Measurements from ENCODE around the gene STARD3NL.

Gene STARD3NL

DNA sequence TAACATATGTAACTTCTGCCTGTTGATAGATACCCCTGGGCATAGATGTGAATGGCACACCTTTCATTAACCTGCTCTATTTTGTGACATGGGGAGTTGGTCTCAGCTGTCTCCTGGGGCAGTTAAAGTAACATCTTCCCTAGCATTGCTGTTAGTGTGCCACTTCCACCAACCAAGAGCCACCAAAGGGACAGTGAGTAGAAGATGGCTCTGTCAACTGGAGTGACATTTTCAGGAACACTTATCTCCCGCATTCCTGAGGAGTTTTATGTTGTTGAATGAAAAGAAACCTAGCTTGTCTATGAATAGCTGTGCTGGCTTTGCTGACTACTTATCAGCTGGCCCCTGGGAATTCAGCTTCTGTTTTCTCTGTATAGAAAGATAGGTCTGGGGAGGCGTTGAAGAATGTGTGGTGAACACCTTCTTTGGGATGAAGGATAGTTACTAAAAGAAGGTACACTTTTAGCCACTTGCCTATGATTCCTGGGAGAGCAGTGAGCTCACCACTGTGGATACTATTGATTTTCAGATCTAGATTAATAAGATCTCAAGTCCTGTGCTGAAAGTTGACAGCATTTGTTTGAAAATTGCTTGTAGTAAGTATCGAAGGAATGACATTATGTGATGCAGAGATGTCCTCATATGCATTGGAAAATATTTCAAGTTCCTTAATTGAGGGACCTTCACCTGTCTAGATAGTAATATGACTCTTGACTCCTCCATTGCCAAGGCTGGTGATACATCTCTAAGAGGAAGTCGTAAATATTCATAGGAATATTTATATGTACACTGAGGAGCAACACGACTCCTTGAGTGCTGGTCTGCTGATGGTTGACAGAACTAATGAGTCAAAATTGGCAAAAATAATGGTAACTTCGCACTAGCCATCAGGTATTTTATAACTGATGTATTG lies 7.6 kb downstream of the STARD3NL start:
- FAIRE-seq, result no peak

DNA sequence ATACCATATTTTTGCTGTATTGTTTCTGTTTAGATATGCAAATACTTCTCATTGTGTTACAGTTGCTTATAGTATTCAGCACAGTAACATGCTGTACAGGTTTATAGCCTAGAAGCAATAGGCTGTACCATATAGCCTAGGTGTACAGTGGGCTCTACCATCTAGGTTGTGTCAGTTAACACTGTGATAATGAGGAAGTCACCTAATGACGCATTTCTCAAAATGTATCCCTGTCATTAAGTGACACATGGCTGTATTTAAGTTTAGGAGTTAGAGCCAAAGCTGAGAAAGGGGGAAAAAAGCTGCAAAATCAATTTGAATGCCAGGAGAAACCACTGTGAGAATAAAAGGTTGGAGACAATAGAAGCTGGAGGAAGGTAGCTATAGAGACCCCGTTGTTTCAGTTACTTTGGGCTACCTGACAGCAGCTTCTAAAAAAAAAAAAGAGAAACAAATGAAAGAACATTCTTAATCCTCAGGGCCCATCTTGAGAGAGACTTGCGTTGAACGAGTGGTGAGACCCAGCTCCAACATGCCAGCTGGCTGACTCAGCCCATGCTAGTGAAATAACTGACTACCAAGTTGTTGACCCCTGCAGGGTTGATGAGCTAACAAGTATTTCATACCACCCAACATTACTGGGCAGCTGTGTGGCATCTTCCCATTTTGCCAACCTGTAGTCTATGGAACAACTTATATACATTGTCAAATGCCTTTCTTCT lies 8.7 kb downstream of the STARD3NL start:
- FAIRE-seq, result no peak

DNA sequence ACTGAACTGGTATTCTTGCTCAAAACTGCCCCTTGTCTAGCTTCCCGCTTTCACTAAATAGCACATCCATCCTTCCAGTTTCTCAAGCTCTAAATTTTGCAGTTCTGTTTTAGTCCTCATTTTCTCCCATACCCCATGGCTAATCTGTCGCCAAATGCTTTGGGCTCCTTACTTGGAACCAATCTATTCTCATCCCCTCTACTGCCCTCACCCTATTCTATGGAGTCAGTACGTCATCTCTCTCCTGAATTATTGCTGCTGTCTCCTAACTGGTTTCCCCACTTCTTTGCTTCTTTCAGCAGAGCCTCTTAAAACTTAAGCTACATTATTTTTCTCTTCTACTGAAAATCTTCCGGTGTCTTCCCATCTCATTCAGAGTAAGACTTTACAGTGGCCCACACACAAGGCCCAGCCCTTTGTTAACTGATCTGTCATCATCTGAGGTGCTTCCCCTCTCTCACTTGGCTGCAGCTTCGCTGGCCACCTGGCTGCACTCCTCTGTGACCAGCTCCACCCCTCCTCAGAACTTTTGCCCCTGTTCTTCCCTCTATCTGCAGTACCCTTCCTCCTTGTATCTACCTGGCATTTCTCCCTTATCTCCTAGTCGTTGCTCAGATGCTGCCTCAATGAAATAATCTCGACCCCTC lies 9.9 kb downstream of the STARD3NL start:
- FAIRE-seq, result no peak

DNA sequence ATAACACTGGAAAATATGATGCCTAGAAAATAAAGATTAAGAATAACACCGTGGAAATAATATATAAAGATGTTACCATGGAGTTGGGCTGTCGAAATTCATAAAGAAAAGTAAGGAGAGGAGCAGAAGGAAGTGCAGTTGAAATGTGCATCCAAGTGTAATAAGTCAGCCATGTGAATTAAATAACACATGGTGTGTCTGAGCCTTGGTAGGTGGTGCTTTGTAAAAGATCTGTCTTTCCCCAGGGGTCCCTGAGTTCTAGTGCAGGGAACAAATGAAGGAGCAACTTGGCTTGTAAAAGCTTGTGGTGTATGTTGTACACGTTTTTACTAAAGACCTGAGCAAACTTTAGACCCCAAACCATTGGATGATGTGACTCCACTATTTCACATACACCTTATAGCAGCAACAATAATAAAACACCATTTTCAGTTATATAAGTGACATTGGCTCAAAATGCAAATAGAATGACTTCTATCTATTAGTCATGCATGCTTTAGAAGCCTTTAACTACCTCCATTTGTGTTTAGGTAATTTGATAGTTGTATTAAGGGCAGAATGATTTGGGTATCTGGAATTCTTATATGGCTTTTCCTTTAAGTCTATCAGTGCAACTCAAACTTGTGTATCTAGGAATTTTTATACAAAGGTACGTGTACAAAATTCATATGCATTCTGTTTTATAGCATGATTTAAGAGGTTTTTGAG lies 11.3 kb downstream of the STARD3NL start:
- FAIRE-seq, result no peak

DNA sequence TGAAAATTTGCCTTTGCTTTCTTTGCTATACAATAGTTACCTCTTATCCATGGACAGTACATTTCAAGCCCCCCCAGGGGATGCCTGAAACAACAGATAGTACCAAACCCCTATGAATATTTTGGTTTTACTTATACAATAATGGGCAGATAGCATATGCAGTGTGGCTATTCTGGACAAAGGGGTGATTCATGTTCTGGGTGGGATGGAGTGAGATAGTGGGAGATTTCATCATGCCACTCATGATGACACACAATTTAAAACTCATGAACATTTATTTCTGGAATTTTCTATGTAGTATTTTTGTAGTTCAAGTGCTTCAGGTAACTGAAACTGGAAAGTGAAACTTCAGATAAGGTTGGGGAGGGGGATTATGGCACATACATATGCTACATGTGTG lies 12.0 kb downstream of the STARD3NL start:
- FAIRE-seq, result no peak

DNA sequence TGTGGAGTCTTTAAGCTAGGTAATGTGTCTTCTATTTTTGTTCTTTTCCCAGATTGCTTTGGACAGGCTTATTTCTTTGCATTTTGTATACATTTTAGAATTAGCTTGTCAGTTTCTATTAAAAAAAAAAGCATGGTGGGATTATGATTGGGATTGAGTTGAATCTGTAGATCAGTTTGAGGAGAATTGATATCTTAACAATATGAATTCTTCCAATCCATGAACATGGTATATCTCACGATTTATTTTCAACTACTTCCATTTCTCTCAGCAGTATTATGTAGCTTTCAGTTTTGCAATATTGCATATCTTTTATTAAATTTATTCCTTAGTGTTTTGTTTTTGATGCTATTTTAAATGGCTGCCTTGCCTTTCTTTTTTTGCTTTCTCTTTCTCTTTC lies 13.7 kb downstream of the STARD3NL start:
- FAIRE-seq, result no peak

DNA sequence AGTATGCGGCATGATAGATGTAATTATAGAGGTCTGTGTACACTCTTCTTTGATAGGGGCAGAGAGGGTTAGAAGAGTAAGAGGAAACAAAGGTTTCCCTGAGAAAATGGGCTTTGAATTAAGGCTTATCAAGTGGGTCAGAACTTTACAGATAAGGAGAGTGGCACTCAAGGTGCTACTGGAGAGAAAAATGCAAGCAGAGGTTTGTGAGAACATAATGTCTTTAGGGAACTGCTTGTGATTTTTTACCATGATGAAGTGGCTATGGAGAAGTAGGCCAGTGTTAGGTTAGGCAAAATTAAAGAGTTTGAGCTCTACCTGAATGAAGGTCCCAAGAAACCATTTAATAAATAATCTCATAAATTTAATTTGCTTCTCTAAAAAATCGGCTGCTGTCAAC lies 14.3 kb downstream of the STARD3NL start:
- FAIRE-seq, result no peak

DNA sequence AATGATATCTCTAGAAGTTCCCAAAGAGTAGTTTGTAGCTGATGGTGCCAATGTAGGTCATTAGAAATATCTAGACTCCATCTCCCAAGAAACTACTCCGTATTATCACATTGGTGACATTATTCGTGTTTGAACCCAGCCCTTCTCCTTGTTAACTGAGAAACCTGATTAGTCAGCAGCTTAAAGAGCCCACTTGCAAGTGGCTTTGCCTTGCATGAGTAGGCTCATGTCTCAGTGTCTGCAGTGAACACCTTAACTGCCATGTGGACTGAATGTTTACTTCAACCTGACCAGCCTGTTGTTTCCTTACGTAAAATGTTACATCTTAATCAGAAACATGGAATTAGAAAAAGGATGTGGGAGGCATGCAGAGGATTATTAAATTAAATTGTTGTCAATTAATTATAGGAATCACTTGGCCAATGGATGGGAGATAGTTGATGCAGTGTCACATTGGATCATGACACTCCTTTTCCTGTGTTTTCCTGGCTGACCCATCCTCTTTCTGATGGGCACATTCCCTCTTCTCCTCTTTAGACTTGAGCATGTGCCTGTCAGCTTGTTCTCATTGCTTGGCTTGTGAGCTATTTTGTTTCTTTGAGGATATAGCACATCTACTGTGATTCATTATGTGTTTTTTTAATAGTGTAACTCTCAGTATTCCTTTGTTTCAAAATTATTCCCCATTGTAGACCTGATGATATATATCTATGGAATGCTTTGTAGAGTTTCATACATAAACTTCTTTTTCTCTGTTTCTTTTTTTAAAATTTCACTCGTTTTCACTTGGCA lies 18.0 kb downstream of the STARD3NL start:
- no peak for FAIRE-seq

DNA sequence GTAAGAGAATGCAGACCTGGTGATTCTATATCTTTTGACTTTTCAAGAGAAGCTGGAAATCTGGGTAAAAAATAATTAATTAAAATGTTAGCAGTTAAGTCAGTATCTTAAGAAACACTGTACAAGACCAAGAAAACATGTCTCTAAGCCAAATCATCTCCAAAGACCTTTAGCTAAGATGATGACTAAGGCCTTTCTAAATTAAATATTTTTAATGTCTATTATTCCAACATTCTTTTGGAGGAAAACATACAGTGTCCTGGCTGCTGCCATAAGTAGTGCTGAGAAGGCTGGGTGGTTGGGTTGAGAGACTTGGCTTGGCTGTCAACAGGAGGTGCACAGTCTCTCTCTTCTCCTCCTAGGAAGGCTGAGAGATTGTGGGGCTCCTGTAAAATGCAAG lies 20.3 kb downstream of the STARD3NL start:
- no peak for FAIRE-seq

DNA sequence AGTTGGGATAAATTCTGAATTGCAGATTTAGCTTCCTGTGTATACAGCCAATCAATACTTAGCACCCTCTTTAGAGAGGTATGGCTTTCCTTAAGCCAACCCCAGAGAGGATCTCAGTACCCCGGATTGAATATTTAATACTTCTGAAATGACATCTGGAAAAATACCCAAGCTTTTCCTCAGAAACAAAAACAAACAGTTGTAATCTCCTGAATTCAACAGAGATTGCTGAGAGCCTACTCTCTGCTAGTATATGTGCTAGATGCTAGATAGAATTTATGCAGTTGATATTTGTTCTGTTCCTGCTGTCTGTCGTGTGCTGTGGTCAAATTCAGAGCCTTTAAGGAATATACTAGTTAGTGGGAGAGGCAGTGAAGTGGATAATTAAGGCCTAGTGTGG lies 21.1 kb downstream of the STARD3NL start:
- no peak for FAIRE-seq

DNA sequence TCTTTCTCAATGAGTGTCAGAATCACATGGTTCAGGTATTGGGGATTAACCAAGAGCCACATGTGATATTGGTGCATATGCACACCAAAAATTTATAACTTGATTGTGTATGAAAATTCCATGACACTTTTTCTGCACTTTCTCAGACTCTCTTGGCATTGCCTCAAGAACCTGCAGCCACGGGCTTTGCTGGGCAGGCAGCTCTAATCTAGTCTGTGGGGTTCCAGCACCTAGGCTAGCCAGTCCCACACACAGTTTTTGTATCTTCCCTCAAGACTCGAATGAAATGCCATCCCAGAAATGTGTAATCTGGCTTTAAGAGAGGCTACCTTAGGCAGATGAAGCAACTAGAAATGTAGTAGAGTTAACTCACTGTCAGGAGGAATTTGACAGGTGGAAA lies 21.7 kb downstream of the STARD3NL start:
- no peak for FAIRE-seq

DNA sequence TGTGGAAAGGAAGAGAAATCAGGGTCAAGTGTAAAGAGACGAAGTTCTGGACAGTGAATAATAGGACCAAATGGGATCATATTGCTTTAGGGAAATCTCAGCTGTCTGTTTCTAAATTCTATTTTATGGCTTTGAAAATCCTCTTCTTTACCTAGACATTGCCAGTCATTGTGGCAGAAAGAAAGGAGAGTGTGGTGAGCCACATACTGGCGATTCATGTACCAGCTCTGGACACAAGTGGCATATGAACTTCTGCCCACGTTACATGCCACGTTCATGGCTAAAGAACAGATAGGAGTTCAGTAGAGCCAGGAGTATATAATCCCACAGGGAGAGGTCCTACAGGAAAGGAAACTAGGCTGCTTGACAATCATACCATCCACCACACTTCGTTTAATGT lies 28.0 kb downstream of the STARD3NL start:
- FAIRE-seq, result no peak

DNA sequence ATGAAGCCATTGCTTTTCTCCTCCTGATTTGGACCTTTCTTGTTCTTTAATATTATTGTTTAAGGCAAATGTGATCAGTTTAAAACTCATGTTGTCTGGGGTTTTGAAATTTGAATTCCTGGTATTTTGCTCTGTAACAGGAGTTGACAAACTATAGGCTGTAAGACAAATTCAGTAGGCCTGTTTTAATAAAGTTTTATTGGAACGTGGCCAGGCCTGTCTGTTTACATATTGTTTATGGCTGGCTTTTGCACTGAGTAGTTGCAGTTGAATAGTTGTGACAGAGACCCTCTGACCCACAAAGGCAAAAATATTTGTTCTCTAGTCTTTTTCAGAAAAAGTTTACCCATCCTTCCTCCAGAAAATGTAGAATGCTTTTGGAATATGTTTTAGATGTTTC lies 29.8 kb downstream of the STARD3NL start:
- FAIRE-seq, result no peak

DNA sequence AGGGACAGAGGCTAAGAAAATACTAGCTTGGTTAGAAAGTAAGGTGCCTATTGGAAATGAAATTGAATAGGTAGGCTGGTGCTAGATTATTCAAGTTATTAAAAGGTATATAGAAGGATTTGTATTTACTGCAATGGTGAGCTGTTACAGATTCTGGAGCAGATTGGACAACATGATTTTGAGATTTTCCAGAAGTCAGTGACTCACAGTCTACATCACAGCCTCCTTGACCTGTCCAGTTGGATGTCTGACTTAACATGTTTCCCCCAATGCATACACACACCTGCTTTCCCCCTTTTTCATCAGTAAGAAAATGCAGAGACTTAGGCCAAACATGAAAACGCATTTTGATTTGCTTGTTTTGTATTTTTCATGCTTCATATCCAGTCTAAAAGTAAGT lies 33.4 kb downstream of the STARD3NL start:
- FAIRE-seq, result no peak

DNA sequence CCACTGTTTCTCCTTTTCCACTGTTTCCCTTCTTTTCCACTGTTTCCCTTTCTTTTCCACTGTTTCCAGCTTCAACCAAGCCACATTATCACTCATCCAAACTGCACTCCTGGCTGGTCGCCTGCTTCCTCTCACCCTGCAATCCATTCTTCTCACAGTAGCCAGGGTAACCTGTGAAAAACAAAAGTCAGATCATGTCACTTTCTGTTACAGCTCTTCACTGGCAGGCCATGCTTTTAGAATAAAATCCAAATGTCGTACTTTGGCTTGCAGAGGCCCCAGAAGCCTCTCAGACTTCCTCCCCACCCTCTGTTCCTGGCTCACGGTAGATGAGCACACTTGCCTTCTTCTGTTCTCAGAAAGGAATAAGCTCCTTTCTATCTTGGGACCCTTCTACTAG lies 33.9 kb downstream of the STARD3NL start:
- FAIRE-seq, result no peak

DNA sequence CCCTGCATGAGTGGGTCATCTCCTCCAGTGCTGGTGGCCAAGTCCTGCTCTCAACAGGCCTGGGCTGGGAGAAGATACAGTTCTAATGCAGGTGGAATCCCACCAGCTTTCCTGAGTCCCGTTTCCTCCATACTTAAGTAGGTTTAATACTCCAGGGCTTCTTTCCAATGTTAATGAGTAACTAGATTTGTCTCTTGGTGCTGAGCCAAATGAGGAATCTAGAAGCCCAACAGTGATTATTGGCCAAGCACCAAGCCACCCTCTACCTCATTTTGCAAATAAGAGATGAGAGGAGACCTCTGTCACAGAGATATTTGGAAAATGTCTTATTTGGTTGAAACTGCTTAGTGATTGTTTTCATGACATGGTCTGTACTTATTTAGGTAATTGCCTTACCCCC lies 37.1 kb downstream of the STARD3NL start:
- FAIRE-seq, result no peak

DNA sequence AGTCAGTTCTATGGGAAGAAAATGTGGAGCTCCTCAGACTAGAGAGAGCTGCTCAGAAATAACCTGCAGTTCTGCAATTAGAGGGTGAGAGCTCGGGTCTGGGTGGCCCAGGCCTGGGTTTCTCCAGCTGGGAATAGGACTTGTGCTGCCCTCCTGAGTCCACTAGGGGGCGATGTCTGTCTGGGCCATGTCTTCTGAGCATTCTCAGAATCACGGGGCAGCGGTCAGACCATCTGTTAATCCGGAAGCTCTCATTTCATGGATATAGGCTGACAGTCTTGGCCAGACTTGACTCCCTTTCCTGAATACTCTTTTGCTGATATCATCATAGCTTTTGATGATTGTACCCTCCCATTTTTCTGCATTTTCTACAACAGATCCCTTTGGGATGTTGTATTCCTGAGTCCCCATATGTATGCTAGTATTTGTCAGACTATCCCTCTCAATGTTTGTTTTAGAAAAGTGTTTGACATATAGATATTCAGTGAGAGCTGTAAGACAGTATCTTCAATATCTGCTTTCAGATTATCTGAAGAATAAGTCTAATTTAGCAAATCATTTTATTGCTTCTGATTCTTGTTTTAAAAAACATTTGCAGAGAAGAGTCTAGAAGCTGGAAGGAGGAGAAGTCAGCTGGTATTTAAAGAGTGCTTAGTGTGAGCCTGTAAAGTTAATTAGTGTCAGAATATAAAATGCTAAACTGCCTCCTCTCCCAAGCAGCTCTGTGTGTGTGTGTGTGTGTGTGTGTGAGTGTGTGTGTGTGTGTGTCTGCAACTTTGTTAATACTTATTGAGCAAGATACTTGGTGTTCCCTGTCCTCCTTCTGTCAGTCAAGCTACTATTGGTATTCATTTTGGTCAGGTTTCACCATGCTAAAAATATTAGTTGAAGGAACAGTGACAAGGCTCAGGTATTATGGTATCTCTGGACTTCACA lies 38.0 kb downstream of the STARD3NL start:
- FAIRE-seq, result no peak

DNA sequence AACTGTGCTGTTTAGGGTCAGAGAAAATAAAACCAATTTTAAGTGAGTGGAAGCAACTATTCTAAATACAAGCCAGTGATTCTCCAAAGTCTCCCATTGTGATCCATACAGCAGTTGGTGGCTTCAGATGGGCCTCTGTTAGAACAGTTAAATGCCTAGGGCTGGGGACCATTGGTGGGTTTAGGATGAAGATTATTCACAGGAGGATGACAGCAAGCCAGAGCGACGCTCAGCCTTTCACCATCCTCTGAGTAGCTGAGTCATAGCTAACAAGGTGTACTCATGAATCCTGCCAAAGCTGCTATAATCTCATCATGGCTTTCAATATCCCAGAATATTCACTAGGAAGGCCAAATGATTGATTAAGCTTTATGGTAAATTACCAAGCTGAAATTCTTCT lies 39.6 kb downstream of the STARD3NL start:
- no peak for FAIRE-seq

DNA sequence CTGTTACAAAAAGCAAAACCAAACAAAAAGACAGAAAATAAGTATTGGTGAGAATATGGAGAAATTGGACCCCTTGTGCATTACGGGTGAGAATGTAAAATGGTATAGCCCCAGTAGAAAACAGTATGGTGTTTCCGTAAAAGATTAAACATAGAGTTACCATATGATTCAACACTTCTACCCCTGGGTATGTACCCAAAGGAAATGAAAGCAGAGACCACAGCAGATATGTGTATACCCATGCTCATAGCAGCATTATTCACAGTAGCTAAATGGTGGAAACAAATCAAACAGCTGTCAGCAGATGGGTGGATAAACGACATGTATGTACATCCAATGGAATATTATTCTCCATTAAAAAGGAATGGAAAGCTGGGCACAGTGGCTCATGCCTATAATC lies 42.4 kb downstream of the STARD3NL start:
- FAIRE-seq, result no peak

DNA sequence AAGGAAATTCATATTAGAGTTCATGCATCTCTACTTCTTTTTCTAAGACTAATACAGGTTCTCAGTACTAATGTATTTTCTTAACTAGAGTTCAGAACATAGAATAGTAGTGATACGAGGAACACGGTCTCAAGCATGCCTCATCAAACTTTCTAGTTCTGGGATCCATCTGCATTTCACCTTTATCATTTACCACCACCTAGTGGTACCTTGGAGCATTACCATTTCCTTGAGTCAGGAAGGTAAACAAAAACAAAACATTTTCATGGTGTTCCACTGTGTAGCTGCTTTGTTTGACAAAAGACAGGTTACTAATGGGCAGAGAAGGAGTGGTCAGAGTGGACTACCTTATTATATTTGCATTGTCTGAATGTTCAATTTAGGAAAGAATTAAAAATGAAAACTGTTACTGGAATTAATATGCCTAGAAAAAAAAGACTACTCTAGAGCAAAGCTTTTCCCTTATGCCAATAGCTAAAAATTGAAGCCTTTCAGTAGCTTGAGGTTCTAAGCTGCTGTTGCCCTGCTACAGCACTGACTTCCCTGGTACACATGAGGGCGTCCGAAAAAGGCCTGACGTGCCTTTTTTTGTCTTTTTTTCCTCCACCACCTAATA lies 44.5 kb downstream of the STARD3NL start:
- peak; percentile 68 for FAIRE-seq

DNA sequence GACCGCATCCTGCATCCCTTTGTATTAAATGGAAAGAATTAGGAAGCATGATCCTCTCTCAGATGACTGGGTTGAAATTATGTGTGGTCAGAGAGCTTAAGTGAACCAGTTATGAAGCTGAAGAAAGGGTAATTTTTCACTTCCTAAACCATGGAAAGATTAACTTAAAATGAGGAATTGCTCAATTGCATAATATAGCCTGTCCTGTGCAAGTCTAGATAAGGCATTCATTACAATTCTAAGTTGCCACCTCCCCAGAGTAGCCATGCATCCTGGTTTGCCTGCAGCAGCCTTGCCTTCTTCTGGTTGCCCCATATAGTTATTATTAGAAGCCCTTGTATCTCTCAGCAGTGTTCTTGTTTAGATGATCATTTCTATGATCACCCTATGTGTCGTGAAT lies 45.3 kb downstream of the STARD3NL start:
- no peak for FAIRE-seq
